ENCODE measurements around the gene NDUFA11.

NDUFA11 gene

DNA sequence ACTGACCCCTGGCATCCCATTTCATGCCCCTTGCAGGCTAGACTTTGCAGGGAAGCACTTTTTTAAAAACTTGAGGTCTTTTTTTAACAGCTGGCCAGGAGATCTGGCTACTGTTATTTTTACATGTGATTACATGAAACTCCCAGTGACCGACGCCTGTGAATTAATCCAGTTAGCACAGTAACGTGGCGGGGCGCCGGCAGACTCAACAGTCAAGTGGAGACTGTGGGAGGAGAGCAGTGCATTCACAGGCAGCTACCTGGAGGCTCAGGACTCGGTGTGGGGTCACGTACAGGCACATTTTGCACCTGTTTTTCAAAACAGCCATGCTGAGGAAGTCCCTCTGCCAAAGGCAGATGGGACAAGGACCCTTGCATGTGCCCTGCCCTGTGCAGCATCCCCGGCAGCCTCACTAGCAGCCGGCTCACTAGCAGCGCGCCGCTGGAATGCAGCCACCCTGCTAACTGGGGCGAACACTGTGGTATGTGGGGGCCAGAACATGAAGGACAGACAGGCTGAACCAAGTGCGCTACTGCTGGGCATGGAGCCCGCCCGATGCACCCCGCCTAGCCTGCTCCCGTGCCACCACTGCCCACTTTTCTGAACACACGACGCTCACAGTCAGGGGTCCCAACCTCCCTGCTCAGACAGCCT is 29.1 kb upstream of the NDUFA11 start:
- no peak for DNase-seq (ENCODE audit: low read depth in 2 of 2)

GRCh38 chr19:5932146-5932545 is 28.6 kb upstream of the NDUFA11 start:
- DNase-seq (ENCODE audit: low read depth in 2 of 2), result no peak

DNA sequence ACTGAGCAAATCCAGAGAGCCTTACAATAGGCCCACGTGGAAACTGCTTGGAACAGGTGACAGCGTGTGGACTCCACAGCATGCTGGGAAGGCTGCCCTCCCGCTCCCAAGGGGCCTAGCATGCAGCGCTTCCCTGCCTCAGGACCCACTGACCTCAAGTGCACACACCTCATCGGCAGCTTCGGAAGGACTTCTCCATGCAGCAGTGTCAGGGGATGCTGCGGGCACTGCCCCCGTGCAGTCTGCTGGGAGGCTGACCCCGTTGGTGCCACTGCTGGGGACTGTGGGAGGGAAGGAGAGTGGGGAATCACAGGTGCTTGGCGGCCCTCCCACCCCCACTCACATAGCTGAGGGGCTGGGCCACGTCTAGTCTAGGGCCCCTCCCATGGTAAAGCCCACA is 27.7 kb upstream of the NDUFA11 start:
- DNase-seq (ENCODE audit: low read depth in 2 of 2), result no peak

DNA sequence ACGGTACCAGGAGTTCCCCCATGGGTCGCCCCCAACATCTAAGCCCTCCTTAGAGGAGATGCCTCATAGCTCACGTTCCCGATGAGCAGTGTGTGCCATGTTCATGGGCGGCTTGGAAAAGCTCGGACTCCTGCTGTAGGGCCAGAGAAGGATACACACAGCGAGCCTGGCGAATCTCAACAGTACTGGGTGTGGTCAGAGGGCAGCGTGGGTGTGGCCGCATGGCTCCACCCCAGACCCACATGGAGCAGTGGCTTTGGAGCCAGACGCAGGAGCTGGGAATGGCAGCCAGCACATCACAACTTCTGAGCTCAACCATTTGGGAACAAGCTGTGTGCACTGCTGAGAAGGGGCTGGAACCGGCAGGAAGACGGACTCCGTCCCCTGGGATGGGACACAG is 26.0 kb upstream of the NDUFA11 start:
- no peak for DNase-seq (ENCODE audit: low read depth in 2 of 2)

DNA sequence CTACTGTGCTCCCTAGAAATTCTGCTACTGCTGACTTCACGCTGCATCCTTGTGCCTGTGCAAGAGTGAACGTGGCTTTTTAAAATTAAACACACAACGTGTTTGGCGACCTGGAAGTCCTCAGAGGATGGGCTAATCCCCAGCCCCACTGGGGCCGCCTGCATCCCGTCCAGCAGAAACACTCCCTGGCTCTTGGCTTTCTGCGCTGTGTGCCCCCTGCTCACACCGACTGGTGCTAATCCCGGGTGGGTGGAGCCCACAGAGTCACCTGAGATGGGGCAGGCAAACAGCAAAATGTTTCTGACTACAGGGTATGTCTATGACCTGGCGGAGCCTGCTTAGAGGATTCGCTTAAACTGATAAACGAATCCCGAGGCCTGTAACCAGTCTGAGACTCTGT is 25.6 kb upstream of the NDUFA11 start:
- DNase-seq (ENCODE audit: low read depth in 2 of 2), result no peak

DNA sequence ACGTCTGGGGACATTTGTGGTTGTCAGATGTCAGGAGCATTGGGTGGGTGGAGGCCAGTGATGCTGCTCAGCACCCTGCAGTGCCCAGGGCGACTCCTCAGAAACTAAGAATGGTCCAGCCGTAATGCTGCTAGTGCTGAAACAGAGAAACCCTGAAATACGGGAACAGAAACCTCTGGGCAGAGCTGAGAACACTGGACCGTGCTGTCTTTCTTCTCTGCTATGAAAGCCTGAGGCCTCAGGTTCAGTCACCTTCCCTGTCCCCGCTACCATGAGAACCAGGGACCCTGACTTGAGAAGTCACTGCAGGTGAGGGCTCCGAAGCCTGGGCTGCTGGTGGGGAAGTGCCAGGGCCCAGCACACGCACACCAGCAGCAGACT is 23.8 kb upstream of the NDUFA11 start:
- no peak for DNase-seq (ENCODE audit: low read depth in 2 of 2)

GRCh38 chr19:5926641-5927440 is 23.3 kb upstream of the NDUFA11 start:
- peak; percentile 89 for DNase-seq (ENCODE audit: low read depth in 2 of 2)

DNA sequence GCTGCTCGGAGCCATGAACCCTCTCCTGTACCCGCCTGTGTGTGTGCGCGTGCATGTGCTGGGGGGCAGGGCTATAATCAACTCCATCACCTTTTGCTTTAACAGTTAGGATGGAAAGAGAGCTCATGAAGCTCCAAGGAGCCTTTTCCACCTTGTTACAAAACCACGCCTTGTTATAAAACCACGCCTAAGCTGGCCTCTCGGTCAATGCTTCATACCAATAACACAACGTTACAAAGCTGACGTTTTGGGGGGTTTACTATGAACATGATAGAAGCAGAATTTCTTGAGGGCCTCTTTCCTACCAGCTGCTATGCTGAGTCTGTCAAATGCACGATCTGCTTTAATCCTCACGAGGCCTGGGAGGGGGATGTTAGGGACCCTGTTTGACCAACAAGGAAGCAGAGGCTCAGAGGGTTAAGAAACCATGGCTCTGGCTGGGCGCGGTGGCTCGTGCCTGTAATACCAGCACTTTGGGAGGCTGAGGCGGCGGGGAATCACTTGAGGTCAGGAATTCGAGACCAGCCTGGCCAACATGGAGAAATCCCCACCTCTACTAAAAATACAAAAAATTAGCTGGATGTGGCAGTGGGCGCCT is 22.3 kb upstream of the NDUFA11 start:
- no peak for DNase-seq (ENCODE audit: low read depth in 2 of 2)

- DNase-seq (ENCODE audit: low read depth in 2 of 2), result no peak
Observed at GRCh38 chr19:5923356-5923755, 19.8 kb upstream of the NDUFA11 start.

- no peak for DNase-seq (ENCODE audit: low read depth in 2 of 2)
Observed at GRCh38 chr19:5922161-5922545, 18.6 kb upstream of the NDUFA11 start.

DNA sequence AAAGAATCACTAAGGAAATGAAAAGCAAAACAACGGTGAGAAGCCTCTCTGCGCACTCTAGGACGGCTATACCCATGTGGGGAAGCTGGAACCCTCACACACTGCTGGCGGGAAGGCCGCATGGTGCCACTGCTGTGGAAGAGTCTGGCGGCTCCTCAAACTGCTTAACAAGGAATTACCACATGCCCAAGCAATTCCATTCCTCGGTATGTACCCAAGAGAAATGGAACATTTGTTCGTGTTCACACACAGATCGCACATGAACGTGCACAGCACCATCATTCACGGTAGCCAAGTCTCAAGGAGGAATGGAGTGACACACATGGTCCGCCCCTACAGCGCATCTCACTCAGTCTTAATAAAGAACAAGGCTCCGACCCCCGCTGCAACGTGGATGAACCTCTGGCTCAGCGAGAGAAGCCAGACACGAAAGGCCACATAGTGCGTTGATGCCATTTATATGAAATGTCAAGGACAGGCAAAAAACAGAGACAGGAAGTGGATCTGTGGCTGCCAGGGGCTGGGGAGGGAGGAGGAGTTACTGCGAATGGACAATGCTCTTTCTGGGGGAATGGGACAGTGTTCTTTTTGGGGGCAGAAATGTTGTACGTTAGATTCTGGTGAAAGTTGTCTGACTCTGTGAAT is 18.0 kb upstream of the NDUFA11 start:
- no peak for DNase-seq (ENCODE audit: low read depth in 2 of 2)

DNA sequence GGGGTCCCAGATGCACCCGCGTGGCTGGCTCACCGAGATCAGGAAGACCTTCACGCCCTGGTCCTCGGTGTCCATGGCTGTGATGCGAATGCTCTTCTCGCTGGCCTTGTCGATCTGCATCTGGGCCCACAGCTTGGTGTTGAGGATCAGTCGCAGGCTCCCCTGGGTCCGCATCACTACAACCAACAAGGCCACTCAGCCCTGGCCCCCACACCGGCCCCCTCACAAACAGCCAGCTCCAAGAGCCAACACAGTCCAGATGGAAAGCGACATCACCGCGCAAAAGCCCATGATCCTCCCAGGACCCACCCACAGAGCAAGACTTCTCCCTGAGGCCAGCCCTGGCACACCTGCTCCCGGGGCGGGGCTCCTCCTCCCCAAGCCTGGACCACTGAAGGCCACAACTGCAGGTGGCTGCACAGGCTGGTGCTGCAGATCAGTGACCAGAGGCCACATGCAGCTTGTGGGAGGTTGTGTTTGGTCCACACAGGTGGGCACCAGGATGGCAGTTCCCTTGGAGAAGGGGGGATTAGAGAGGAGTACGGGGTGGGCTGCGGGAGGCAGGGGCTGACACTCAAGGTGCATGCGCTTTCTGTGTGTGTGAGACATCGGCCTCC is 15.0 kb upstream of the NDUFA11 start:
- no peak for DNase-seq (ENCODE audit: low read depth in 2 of 2)

DNA sequence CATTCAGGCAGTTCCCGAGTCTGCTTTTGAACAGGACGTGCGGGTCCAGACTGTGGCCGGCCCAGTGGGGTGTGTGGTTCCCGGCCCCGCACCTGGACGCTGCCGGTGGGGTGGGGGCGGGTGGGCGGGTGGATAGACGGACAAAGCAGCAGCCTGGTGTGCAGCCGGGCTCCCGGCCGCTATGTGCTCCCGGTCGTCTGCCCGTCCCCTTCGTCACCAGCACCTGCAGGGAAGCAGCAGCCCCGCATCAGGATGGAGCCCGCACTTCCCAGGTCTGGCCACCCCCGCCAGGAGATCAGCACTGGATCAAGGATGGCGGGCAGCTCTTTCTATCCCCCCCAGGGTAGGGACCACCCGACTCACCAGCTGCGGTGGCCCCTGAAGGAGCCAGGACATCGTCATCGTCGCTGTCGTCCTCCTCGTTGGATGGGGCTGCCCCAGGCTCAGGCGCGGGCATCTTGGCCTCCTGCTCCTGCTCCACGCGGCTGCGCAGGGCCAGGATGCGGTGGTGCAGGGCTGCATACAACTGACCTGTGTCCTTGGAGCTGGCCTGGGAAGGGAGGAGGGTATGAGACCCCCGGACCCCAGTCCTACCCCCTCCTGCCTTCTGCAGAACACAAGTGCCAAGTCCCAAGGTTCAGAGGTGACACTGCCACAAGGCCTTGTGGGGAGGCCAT is 14.0 kb upstream of the NDUFA11 start:
- no peak for DNase-seq (ENCODE audit: low read depth in 2 of 2)

GRCh38 chr19:5916181-5916708 is 12.7 kb upstream of the NDUFA11 start:
- DNase-seq (ENCODE audit: low read depth in 2 of 2), result no peak

DNA sequence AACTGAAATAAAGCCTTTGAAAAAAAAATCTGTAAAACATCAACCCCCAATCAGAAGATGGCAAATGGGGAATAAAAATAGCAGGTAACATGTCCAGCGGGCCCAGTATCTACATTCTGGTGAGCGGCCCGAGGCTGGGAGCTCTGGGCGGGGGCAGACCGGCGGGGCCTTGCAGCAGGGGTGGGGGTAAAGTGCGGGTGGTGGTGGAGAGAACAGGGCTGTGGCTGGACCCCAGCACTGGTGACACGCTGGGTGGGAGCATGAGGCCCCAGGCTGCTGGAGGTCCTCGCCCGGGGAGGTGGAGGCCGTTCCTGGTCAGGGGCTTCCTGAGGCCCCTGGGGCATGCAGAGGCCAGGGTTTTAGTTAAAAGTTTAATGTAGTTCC is 12.2 kb upstream of the NDUFA11 start:
- no peak for DNase-seq (ENCODE audit: low read depth in 2 of 2)

DNA sequence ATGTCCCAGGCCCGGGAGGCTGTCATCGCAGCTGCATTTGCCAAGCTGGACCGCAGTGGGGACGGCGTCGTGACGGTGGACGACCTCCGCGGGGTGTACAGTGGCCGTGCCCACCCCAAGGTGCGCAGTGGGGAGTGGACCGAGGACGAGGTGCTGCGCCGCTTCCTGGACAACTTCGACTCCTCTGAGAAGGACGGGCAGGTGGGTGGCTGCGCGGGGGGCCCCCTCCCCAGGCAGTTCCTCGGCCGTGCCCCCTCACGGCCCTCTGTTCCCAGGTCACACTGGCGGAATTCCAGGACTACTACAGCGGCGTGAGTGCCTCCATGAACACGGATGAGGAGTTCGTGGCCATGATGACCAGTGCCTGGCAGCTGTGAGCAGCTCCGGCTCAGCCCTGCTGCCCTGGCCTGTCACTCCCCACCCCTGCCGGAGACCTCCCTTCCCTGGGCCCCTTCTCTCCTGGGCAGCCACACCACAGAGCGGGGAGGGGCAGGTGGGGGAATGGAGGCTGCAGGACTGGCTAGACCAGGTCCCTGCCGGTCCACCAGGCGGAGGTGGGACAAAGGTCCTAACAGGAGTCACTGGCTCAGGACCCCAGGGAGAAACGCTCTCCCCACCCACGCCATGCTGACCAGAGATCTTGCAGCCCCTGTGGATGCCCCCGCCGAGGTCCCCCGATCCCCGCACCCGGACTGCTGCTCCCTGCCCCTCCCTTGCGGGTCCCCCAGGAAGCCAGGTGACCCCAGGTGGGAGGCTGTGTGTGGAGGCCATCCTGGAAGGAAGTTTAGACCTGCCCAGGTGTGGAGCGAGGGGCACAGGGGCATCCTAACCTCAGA is 11.6 kb upstream of the NDUFA11 start:
- no peak for DNase-seq (ENCODE audit: low read depth in 2 of 2)

DNA sequence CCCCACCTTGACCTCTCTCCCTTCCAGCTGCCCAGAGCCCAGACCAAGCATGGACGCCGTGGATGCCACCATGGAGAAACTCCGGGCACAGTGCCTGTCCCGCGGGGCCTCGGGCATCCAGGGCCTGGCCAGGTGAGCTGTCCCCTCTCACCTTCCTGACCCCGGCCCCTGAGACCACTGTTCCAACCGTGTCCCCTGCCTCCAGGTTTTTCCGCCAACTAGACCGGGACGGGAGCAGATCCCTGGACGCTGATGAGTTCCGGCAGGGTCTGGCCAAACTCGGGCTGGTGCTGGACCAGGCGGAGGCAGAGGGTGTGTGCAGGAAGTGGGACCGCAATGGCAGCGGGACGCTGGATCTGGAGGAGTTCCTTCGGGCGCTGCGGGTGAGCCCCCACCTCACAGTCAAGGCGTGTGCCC is 10.8 kb upstream of the NDUFA11 start:
- no peak for DNase-seq (ENCODE audit: low read depth in 2 of 2)

- DNase-seq (ENCODE audit: low read depth in 2 of 2), result no peak
Observed at GRCh38 chr19:5913739-5914357, 10.3 kb upstream of the NDUFA11 start, which contains the start of gene CAPS. Gene CAPS, plus strand, starts transcription at chr19:5914254. Its CDS starts 153 bp downstream, at chr19:5914407.

GRCh38 chr19:5911366-5911765 is 7.8 kb upstream of the NDUFA11 start:
- DNase-seq (ENCODE audit: low read depth in 2 of 2), result no peak

DNA sequence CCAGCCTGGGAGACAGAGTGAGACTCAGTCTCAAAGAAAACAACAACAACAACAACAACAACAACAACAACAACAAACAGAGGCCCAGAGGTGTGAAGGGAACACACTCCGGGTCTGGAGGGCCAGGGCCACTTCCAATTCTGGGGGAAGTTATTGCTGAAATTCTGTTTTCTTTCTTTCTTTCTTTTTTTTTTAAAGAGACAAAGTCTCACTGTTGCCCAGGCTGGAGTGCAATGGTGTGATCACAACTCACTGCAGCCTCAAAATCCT is 7.0 kb upstream of the NDUFA11 start:
- no peak for DNase-seq (ENCODE audit: low read depth in 2 of 2)
